Sigmoid colon (tissue), 3 donors: ENCODE measurements around the gene NCBP3.

Experiments used
- CTCF ChIP-seq, 4 experiments: fragments of 450-650 bp in 3 of 4; fragments of 200-600 bp in 1 of 4; IDR thresholded peaks; one replicate each; pipeline ENCODE4 v1.5.1; 2016 to 2019; ENCODE audit warnings: antibody characterized with exemption in 4 of 4, mild to moderate bottlenecking in 3 of 4, moderate library complexity in 2 of 4
- POLR2A ChIP-seq, 2 donors: fragments of 450-650 bp; IDR thresholded peaks; one replicate each; pipeline ENCODE4 v1.6.1; 2016; ENCODE audit warnings: antibody characterized with exemption in 2 of 2, mild to moderate bottlenecking in 2 of 2, moderate library complexity in 2 of 2

- TF ChIP-seq POLR2A (IDR thresholded peaks at IDR 0.05): no peak
- TF ChIP-seq CTCF (IDR thresholded peaks at IDR 0.05): no peak
These were observed 790 bp downstream of the NCBP3 start for GRCh38 chr17:3845291-3845620.
